Activated CD4-positive, alpha-beta T cell treated with anti-CD3 and anti-CD28 coated beads for 48 hours (primary cell): Measurements from ENCODE around the gene SELENOS.
"Not testable (repeated sequence)": the region's sequence is repeated elsewhere in the genome, so short reads cannot be mapped to it uniquely, and the experiment has no call there.

Experiments
- DNase-seq: peaks from one replicate; pipeline ENCODE4 v3.0.0-alpha.2; 2020

The SELENOS gene

DNA sequence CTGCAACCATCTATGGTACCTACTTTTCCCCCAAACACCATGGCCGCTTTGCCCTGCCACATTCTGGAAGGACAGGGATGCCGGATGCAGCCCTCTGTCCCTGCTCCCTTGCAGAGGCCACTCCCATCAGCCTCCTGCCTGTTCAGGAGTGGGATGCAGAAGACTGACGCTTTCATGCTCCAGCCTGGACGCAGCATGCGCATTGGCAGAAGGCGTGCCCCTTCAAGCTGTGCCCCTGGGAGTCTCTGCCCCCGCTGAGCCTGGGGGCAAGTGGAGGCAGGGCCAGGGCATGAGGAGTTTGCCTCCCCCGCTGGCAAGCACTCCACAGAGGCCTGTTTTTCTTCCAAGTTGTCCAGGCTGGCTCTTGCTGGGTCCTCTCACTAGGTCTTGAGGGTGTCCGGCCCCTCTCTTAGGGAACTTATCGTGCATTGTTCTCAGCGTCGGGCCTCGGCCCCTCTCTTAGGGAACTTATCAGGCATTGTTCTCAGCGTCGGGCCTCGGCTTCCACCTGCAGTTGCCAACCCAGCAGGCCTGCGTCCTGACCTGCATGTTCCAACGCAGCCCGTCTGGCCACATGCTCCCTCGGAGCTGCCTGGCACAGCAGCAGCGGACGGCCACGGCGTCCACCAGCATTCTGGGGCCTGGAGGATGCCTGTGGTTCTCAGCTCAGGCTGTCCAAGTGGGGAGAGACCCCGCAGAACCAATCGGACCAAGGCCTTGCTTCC, 32.3 kb upstream of the SELENOS start:
- no peak for DNase-seq

DNA sequence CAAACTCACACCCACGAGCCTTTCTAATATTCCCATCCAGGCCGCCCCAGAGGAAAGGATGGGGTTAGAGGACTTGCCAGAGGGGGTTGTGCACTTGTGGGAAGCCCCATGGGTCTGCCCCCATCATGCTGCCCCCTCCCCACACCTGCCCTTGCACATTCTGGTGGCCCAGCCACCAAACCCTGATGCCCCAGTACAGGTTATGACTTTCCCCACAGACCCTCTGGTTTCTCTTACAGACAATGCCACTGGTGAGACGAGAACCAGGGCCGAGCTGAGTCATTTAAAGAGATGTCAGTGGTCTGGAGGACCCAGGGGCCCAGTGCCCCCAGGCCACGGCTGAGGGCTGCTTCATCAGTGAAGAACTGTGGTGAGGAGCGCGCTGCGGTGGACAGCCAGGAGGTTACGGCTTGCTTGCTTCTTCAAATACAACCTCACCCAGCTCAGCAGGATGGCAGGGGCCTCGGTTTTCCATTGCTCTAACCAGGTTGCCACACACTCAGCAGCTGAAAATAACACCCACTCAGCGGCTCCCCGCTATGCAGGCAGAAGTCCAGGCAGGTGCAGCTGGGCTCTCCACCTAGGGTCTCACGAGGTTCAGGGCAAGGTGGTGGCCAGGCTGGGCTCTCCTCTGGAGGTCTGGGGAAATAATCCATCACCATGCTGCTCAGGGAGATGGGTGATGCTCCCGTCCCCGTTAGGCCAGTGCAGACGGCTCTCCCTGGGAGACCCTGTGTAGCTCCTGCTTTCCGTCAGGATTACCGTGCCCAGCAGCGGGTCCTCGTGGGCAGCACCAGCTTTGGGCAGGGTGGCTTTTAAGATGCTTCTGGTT, 31.5 kb upstream of the SELENOS start:
- no peak for DNase-seq

DNA sequence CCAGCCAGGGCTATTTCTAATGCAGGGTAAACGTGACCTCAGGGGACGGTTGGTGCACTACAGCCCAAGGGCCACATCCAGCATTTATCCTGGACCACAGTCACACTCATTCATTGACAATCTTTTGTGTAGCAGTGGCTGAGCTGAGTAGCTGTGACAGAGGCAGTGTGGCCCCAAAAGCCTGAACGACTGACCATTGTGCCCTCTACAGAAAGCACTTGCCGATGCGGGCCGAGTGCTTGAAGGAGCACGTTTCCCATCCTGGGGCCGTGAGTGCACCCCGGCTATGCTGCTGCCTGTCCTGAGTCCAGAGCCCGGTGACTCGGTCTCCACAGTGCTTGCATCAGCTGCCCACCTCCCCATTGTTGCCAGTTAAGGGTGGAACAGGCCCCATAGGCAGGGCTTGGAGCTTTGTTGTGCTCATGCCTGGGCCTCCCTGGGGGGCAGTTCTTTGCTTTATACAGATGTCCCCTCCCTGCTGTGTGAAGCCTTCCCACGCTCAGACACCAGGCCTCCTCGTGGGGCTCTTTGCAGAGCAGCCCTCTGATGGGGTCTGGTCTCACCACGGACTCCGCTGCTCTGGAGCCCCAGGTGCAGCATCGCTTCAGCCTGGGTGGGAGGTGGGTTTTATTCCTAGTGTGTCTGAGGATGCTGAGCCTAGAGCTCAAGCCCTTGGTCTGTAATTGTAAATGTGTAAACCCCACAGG, 30.8 kb upstream of the SELENOS start:
- no peak for DNase-seq

DNA sequence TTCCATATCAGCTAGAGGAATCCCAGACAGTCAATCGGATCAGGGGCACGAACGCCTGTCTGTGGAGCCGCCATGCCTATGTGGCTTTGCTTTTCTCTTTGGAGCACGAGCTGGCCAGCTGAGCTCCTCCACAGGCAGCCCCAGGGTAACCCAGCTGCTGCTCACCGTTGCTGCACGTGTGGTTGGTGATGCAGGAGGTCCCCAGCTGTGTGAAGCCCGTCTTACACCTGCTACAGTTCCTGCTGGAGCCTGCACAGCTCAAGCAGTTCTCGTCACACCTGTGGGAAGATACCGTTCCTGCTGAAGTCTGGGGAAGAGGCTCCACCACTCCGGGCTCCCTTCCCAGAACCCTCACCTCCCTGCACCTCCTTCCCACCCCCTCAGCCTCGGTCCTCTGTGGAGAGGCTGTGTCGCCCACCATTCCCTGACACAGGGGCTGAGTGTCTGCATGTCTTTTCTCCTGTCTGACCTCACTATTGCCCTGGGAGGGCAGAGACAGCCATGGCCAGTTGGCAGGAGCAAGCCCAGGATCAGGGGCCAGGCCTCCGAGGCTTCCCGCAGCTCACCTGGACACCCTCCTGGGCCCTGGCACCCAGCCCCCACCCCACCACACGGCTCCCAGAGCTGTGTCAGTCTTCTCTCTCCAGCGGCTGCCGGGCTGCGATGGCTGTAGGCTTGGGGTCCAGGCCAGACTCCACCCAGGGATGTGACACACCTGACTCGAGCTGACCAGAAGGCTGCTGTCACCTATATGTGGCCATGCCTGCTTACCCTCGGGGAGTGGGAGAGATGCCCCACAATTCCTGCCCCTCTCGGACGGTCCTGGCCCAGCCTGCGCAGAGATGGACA, 30.0 kb upstream of the SELENOS start:
- no peak for DNase-seq

DNA sequence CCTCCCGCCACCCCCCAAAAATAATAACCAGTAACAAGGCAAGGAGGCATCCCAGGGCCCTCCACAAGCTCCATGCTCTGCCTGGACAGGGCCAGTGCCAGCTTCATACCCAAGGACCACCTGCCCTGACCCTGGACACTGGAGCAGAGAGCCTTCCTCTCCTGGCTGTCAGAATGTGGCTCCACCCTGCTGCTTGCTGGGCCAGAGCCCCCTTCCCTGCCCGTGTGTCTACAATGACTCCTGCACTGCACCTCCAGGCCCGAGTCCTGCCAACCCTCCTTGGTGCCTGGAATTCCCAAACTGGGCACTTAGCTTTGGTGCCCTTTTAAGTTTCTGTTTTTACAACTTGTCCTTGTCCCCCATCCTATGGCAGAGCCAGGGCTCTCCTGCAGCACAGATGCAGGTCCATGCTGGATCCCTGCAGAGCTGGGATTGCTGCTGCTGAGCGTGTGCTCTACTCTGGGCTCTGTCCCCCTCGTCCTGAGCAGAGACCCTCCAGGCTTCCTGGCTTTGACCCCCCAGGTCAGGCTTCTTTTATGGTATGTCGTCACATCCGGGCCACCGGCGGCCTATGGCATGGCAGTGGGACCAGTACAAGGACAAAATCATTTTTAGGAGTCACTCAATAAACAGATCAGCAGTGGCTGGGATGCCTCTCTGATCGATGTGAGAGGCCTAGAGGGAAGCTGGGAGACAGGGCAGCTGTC, 29.2 kb upstream of the SELENOS start:
- no peak for DNase-seq

DNA sequence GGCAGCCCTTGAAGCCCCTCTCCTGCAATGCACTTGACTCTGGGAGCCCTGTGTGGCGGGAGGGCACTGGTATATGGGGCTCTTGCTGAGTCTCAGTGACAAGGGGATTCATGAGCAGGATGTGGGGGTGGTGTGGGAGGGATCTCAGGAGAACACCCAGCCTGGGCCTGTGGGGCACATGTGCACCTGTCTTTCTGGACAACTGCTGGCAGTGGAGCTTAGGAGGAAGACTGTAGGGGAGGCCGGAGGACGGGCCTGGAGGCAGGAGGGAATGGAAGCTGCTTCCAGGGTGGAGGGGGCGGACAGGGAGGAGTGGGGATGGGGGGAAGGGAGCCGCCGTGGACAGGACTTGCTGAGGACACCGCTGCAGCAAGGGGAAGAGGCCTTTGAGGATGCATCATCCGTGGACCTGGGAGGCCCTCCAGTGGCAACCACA, 28.6 kb upstream of the SELENOS start:
- DNase-seq, result no peak

DNA sequence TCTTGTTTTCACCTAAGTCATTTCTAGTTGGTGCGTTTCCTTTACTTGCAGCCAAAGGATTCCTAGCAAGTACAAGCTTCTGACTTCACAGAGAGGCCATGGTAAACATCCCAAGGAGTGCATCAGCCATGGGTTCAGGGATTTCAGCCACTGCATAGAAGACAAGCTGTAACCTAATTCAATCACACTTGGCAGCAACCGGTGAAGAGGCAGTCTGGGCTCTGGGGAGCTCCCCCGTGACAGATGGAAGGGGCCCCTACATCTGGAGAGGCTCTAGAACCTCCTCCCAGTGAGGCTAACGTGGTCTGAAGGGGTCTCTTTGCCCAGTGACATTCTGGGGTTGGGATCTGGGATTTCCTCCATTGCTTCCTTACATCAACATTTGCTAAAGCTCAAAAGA, 26.1 kb upstream of the SELENOS start:
- DNase-seq, result no peak

DNA sequence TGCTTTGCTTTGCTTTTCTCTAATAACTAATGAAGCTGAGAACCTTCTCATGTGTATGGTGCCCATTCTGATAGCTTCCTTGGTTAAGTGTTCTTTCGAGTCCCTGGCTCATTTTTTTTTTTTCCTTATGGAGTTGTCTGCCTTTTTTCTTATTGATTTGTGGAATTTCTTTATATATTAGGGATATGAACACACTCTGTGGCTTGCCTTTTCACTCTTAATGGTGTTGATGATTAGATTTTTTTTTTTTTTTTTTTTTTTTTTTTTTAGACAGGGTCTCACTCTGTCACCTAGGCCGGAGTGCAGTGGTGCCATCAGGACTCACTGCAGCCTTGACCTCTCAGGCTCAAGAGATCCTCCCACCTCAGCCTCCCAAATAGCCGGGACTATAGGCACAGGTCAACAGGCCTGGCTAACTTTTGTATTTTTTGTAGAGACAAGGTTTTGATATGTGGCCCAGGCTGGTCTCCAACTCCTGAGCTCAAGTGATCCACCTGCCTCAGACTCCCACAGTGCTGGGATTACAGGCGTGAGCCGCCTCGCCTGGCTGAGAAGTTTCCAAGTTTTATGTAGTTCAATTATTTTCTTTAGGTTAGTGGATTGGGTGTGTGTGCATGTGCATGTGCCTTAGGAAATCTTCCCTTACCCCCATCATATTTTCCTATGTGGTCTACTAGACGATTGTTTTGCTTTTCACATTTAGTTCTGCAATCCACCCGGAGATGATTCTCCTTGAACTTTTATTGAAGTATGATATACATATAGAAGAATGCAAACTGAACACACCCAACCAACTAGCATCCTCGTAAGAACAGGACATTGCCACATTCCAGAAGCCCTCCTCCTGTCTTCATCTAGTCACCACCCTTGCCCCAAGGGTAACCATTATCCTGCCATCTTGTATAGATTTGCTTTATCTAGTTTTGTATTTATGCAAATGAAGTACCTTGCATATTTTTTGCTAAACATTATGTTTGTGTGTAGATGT, 19.4 kb upstream of the SELENOS start:
- no peak for DNase-seq

DNA sequence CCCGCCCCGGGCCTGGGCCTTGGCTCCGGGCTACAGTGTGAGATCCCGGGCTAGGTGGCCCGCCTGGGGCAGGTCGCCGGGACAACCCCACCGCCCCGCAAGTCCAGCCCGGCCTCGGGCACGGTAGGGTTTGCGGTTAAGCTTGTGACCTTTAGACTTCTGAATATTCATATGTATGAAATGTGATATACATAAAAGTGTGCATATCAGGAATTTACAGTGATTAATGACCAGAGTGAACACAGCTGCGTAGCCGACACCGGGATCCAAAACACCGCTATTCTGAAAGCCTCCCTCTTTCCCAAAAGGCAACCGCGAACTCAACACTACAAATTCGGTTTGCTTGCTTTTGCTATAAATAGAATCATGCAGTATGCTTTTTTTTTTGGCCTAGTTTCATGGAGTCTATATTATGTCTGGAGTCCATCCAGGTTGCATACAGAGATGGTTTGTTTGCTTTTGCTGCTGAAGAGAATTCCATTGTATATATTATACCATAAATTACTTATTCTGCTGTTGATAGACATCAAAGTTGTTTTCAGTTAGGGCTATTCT, 18.4 kb upstream of the SELENOS start:
- DNase-seq, result no peak

DNA sequence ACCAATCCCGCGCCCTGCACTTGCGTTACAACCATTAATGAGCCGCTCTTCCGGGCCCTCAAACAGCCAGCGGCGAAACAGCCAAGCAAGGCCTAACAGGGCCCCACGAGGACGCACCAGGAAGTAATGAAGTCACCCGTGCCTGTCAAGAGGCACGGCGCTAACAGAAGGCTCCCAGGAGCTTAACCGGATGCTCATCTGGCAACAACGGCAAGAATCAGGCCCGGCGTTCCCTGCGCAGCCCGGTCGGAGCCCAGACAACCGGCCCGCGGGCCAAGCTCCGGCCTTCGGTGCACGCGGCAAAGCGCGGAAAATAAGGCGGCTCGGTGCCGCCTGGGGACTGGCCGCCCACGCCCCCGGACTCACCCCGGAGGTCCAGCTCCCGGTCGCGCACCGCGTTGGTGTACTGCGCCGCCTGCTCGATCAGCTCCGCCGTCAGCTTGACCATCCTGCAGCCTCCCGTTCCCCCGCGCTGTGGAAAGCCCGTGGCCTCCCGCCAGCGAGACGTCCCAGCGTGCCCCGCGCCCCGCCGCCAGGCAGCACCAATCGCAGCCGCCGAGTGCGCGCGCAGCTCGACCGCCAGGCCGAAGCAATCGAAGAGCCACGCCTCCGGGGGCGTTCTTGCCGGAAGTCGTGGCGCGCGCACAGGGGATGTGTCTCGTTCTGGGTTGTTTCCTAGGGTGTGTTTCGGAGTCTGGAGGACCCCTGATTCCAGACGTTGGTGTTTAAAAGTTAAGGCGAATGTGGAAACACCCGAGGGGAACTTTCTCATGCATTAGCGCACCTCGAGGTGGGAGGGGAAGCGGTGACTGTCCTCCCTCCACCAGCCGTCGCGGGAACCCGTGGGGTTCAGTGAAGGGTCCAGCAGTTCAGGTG, 17.7 kb upstream of the SELENOS start, which contains the start of gene SNRPA1:
Gene SNRPA1, minus strand, starts transcription at position 518 of the 876 bp plus-strand sequence. Its CDS starts 70 bp downstream, at position 448.
- peak; percentile 99 for DNase-seq

DNA sequence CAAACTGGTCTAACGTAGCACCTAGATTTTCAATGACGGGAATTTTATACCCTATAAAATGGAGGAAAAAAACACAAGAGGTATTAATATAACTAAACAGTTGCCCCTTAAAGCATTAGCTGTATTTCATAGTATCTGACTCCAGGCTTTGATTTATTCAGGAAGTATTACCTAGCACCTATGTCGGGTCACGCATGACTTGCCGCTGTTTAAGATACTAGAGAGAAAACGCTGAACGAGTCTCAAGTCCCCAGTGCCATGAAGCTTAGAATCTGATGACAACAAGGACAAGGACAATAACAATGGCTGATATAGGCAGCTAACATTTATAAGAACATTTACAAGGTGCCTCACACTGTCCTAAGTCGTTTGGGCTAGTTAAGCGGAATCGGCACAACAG, 15.8 kb upstream of the SELENOS start:
- no peak for DNase-seq

DNA sequence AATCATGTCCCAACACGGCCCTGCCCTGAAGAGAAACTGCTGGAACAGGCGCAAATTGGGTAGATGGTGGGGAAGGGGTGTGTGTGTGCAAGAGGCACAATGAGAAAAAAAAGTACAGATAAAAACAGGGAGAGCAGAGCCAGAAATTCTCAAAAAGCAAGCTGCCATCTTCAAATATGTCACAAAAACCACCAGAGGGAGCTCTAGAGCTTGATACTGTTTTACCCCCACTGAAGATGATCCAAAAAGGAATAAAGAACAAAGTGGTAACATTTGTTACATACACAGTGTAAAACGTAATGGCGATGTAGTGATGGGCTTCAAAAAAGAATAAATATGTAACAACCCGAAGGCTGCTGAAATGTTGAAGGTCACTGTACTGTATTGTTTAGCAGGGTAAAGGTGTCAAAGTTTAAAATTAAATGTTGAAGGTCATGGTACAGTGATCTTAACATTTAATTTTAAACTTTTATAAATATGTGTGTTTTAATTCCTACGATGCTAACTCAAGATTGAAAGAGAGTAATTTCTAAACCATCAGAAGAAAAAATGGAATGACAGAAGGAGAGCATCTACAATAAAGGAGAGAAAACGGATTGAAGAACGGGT, 11.7 kb upstream of the SELENOS start:
- no peak for DNase-seq

DNA sequence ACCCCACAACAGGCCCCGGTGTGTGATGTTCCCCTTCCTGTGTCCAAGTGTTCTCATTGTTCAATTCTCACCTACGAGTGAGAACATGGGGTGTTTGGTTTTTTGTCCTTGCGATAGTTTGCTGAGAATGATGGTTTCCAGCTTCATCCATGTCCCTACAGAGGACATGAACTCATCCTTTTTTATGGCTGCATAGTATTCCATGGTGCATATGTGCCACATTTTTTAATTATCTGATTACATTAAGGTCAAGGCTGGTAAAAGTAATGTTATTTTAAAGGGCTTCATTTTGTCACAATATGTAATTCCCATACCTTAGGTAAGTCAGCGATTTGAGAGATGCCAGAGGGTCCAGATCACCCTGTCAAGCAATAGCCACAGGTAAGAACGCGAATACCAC, 10.1 kb upstream of the SELENOS start:
- not testable (repeated sequence) for DNase-seq

DNA sequence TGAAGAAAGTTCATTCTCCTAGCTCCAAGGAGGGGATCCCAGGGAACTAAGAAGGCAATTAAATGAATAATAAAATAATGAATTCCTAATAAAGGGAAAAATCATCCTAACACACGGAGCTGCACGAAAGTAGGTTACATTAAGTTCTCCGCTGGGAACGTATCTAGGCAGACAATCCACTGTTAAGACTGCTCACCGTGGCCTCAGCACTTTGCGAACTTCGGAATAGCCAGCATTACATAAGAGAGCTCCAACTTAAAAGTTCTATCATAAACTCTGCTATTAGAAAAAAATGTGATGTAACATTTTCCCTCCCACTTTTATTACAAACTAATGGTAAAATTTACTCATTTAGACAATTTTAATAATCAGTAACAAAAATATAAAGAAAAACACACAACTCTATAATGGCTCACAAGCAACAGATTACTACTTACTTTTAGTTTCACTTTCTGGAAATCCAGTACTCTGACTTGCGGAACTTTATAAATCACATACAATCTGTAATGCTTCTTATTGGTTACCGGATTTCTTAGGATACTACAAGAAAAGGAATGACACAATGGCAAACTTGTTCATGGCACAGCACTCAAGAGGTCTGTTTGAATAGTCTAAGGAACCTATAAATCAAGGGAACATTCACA, 9.3 kb upstream of the SELENOS start:
- DNase-seq, result no peak

DNA sequence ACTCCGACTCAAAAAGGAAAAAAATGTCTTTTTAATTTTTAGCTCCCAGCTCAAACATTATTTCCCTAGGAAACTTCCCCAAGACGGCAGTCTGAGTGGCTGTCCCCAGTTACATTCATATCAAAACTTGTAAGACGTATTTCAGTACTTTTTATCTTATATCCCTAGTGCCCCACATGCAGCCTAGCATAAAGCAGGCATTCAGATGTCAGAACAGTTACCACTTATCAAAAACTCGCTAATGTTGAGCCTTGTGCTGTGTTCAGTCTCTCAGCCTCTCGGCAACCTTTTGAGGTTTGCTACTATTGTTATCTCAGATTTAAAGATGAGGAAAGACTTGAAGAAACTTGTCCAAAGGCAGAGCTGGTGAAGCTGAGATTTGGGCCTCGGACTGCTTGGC, 6.6 kb upstream of the SELENOS start:
- no peak for DNase-seq

DNA sequence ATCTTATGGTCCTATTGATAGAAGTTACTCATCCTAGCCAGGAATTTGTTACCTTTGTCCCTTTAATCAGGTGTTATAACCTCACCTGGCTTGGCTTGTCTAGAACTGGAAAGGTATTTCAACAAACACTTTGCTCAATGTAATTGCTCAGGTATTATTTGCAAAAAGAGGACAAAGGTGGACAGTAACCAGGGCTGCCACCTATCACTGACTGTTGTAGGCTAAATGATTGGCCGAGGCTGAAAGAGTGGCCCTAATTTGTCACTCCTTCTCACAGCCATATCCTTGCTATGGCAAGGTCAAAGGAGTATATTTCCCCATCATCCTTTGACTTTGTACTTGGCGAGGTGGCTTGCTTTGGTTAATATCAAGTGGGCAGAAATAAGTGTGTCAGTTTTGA, 2.7 kb upstream of the SELENOS start:
- no peak for DNase-seq

DNA sequence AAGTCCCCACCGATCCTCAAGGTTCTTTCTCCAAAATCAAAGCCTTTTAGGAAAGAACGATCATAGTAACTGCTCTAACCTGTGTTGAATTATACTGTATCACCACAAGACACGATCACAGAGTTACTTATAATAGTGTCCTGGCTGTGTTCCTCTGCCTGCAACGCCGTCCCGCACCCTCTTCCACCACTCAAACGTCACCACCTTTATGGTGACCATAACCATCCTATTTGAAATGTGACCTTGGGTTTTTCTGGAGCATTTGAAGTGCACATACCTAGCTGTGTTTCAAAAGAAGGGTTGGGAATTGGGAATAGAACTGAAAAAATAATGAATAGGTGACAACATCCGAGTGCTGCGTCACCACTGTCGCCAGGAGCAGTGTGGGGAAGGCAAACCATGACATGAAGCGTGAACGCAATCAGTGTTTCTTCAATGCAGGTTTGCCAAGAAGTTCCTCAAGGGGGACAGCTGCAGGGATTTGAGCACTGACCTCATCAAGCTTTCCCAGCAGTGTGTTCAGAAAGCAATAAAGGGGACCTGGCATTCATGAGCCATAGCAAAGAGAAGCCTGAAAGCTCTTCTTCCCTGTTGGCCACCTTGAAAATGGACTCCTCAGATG, 769 bp upstream of the SELENOS start:
- no peak for DNase-seq

DNA sequence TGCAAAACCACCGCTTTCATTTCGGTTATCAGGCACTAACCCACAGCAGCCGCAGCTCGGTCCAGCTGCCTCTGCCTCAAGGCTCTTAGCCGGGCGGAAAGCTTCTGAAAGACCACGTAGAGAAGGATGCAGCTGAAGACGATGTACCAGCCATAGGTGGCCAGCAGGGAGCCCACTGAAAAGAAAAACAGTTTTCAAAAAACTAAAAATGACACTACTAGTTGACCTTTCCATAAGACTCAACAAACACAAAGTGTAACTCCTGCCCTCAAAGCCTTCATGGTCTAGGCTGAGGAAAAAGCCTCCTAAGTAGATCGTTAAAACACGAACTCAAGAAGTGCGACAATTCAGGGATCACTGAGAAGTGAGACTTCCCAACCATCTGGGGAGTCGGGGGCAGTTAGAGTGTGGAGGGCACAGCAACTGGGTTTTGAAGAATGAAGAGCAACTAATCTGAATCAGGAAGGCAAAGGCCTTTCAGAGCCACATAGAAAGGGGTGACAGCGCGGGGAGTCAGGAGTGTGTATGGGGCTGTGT, 716 bp downstream of the SELENOS start:
- DNase-seq, result peak; percentile 34
